HG02943 (cell line): ENCODE measurements around the gene STING1.
"Not testable (repeated sequence)": the region's sequence is repeated elsewhere in the genome, so short reads cannot be mapped to it uniquely, and the experiment has no call there.

Source experiments
- ATAC-seq: cut with Tn5 transposase; IDR thresholded peaks from one replicate; pipeline ENCODE4 v1.9.1; 2021; ENCODE audit warnings: mild to moderate bottlenecking, low read depth, moderate library complexity; ENCODE audit not compliant: unreplicated experiment

STING1 gene

GRCh38 chr5:139443831-139444453 lies 38.6 kb downstream of the STING1 start:
- ATAC-seq = no peak

- not testable (repeated sequence) for ATAC-seq
Measured at GRCh38 chr5:139440416-139440815, 42.1 kb downstream of the STING1 start.

- ATAC-seq = peak; percentile 84
Measured at GRCh38 chr5:139439013-139439903, 43.3 kb downstream of the STING1 start, which contains the start of gene DNAJC18. Gene DNAJC18 (minus strand): TSS chr5:139439525. CDS start chr5:139439445, 80 bp downstream.

GRCh38 chr5:139438707-139439012 lies 43.9 kb downstream of the STING1 start:
- ATAC-seq = no peak

GRCh38 chr5:139435676-139436075 lies 46.9 kb downstream of the STING1 start:
- no peak for ATAC-seq

- no peak for ATAC-seq
Measured at GRCh38 chr5:139431706-139432105, 50.9 kb downstream of the STING1 start.

- ATAC-seq = no peak
Measured at GRCh38 chr5:139430015-139430414, 52.5 kb downstream of the STING1 start.

GRCh38 chr5:139426203-139426885 lies 56.2 kb downstream of the STING1 start:
- ATAC-seq = no peak
